SU-DHL-6 (cell line): ENCODE results near the gene GBX2.

ENCODE experiments used
- H2AFZ ChIP-seq: fragments of 200-600 bp; sonication (generic); 2 replicates; pipeline ENCODE4 v1.6.1; 2014; ENCODE audit warnings: low read depth, mild to moderate bottlenecking, moderate library complexity, mixed read lengths, antibody characterized with exemption, low read length; ENCODE audit not compliant: severe bottlenecking
- H3F3A ChIP-seq: fragments of 200-600 bp; shearing (Covaris generic); 2 replicates; pipeline ENCODE4 v1.6.0; 2016; ENCODE audit warnings: antibody characterized with exemption, mild to moderate bottlenecking; ENCODE audit not compliant: insufficient read depth
- H3K27ac ChIP-seq: fragments of 200-600 bp; sonication (generic); 2 replicates; pipeline ENCODE4 v1.5.1; 2016; ENCODE audit warnings: low read depth, mild to moderate bottlenecking, low read length, moderate library complexity, mixed read lengths
- H3K27me3 ChIP-seq: fragments of 200-600 bp; sonication (generic), shearing (Covaris generic); 2 replicates; pipeline ENCODE4 v1.6.0; 2014; ENCODE audit warnings: mild to moderate bottlenecking, low read length
- H3K36me3 ChIP-seq: fragments of 200-600 bp; sonication (generic); 2 replicates; pipeline ENCODE4 v1.6.1; 2014; ENCODE audit warnings: mild to moderate bottlenecking, low read length, mixed read lengths
- H3K4me2 ChIP-seq: fragments of 300-600, 200-600 bp; shearing (Covaris generic), sonication (generic); 2 replicates; pipeline ENCODE4 v1.6.0; 2014; ENCODE audit warnings: low read length, low read depth, mild to moderate bottlenecking; ENCODE audit not compliant: poor library complexity, severe bottlenecking
- H3K4me3 ChIP-seq: fragments of 200-600 bp; sonication (generic); 2 replicates; pipeline ENCODE4 v1.5.1; 2014; ENCODE audit warnings: antibody characterized with exemption, low read length, mild to moderate bottlenecking, mixed read lengths; ENCODE audit not compliant: insufficient read depth, poor library complexity, severe bottlenecking
- H3K79me2 ChIP-seq: fragments of 200-600 bp; sonication (generic); 2 replicates; pipeline ENCODE4 v1.6.1; 2014; ENCODE audit warnings: mild to moderate bottlenecking, low read length, moderate library complexity; ENCODE audit not compliant: insufficient read depth
- H3K9ac ChIP-seq: fragments of 200-600 bp; sonication (generic); 2 replicates; pipeline ENCODE4 v1.7.0; 2014; ENCODE audit warnings: mild to moderate bottlenecking, low read length
- H3K9me2 ChIP-seq: fragments of 200-600 bp; sonication (generic); replicated peaks from 2 replicates; pipeline ENCODE4 v1.6.1; 2014; ENCODE audit warnings: low read length; ENCODE audit not compliant: insufficient read depth
- H3K9me3 ChIP-seq: fragments of 200-600 bp; sonication (generic); 2 replicates; pipeline ENCODE4 v1.6.1; 2014; ENCODE audit warnings: low read length, mixed read lengths; ENCODE audit not compliant: insufficient read depth
- H4K20me1 ChIP-seq: fragments of 200-600 bp; sonication (generic); 2 replicates; pipeline ENCODE4 v1.6.1; 2014; ENCODE audit warnings: low read depth, mild to moderate bottlenecking, antibody characterized with exemption, low read length, moderate library complexity, mixed read lengths
- CTCF ChIP-seq: fragments of 200-600 bp; sonication (generic); IDR thresholded peaks from one replicate; pipeline ENCODE4 v1.5.1; 2017; ENCODE audit warnings: antibody characterized with exemption, mild to moderate bottlenecking, low read length, moderate library complexity; ENCODE audit not compliant: insufficient read depth, poor library complexity, severe bottlenecking
- EZH2phosphoT487 ChIP-seq: fragments of 200-600 bp; sonication (generic), shearing (Covaris generic); conservative IDR thresholded peaks from 2 replicates; pipeline ENCODE4 v1.6.1; 2018; ENCODE audit warnings: mild to moderate bottlenecking, antibody characterized with exemption, low read length, moderate library complexity, mixed read lengths

GBX2 gene

GRCh38 chr2:236161531-236161930, 6.7 kb downstream of the GBX2 start:
- TF ChIP-seq CTCF (no peak), EZH2phosphoT487 (no peak)
- Histone ChIP-seq H3K36me3 (no peaks in the 10 kb centered on the region), H3K27ac (no peak overlapping the region), H3K9ac (no peak overlapping the region), H3F3A (no peaks in the 10 kb centered on the region), H3K27me3 (no peaks in the 10 kb centered on the region), H3K9me3 (no peaks in the 10 kb centered on the region), H3K79me2 (no peaks in the 10 kb centered on the region), H3K9me2 (no peaks in the 10 kb centered on the region), H2AFZ (no peak overlapping the region), H3K4me2 (no peak overlapping the region), H3K4me3 (no peak overlapping the region), H4K20me1 (no peaks in the 10 kb centered on the region)

- no peak overlapping the region for H3K27ac ChIP-seq
- no peak overlapping the region for H3K9ac ChIP-seq
- no peaks in the 10 kb centered on the region for H3K27me3 ChIP-seq
- H3K4me3 ChIP-seq: no peak overlapping the region
- no peak overlapping the region for H2AFZ ChIP-seq
- H4K20me1 ChIP-seq: no peaks in the 10 kb centered on the region
- no peak overlapping the region for H3K4me2 ChIP-seq
- no peaks in the 10 kb centered on the region for H3K9me3 ChIP-seq
- H3F3A ChIP-seq: no peaks in the 10 kb centered on the region
- no peaks in the 10 kb centered on the region for H3K9me2 ChIP-seq
- TF ChIP-seq CTCF (no peak), EZH2phosphoT487 (no peak)
- no peaks in the 10 kb centered on the region for H3K79me2 ChIP-seq
- no peaks in the 10 kb centered on the region for H3K36me3 ChIP-seq
Observed at GRCh38 chr2:236161082-236161462, 7.1 kb downstream of the GBX2 start.

DNA sequence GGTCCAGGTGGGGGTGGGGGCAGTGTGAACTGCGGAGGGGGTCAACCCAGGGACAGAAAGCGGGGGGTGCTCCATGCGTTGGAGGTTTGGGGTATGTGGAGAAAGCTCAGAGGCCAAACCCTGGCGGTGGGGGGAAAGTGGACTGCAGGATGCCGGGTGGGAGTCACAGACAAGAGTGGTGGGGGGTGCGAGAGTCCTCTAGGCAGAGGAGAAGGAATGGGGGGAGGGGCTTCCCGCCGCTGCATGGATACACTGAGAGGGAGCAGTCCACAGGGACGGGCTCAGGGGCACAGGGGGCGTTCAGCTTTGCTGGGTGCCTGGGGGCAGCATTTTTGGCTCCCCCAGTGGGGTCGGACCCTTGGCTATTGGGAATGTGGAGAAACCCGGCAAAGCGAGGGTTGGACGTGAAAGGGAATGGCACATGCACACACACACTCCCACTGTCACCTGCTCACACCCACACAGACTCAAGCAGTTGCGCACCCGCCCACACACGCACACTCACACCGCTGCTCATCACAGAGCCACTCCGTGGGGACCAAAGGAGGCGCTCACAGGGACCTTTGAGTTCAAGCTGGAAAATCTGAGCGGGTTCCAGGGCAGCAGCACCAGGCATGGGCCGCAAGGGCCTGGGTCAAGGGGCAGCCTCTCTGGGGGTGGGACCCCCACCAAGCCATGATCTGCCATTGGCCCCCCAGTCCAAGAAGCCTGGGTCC, 7.7 kb downstream of the GBX2 start:
- no peak overlapping the region for H2AFZ ChIP-seq
- no peak overlapping the region for H3K27ac ChIP-seq
- no peak overlapping the region for H3K9ac ChIP-seq
- H3K27me3 ChIP-seq: no peaks in the 10 kb centered on the region
- no peaks in the 10 kb centered on the region for H3K36me3 ChIP-seq
- no peaks in the 10 kb centered on the region for H3K9me2 ChIP-seq
- H4K20me1 ChIP-seq: no peaks in the 10 kb centered on the region
- H3K9me3 ChIP-seq: no peaks in the 10 kb centered on the region
- TF ChIP-seq EZH2phosphoT487 (no peak), CTCF (no peak)
- H3K4me2 ChIP-seq: no peak overlapping the region
- no peaks in the 10 kb centered on the region for H3K79me2 ChIP-seq
- no peaks in the 10 kb centered on the region for H3F3A ChIP-seq
- H3K4me3 ChIP-seq: no peak overlapping the region
